ENCODE results near the gene SLIT2. TPM values are rescaled to one million over a fixed set of nuclear protein-coding genes. Genes with fewer than 3 reads are reported as not detected.

The SLIT2 gene
- total and polyA plus RNA-seq, 2 donors from 2014 or later, result 9.2 to 11.5 TPM

GRCh38 chr4:20297783-20298182 lies 46.1 kb downstream of the SLIT2 start:
- FAIRE-seq (no peak), DNase-seq (no peak)
- intact Hi-C loops (cut with DNase I), result no loop called here
- TF ChIP-seq CTCF (IDR thresholded peaks at IDR 0.05; ENCODE audit: borderline replicate concordance, extremely low read depth, insufficient read depth), result no peak
- no peak overlapping the region for H3K27ac ChIP-seq (ENCODE audit: low read depth in 2 of 2, low read length in 2 of 2)
- H3K9me3 ChIP-seq (ENCODE audit: control insufficient read depth in 2 of 3, insufficient read depth in 1 of 3, low read length in 3 of 3), result no peaks in the 10 kb centered on the region
- H3K9ac ChIP-seq (ENCODE audit: low read length in 3 of 3), result no peak overlapping the region
- no peak overlapping the region for H3K4me3 ChIP-seq (ENCODE audit: low read length in 3 of 3)
- H3K36me3 ChIP-seq (ENCODE audit: control insufficient read depth in 2 of 3, insufficient read depth in 3 of 3, low read length in 3 of 3), result no peaks in the 10 kb centered on the region
- no peaks in the 10 kb centered on the region for H3K4me1 ChIP-seq (ENCODE audit: control insufficient read depth in 2 of 3, insufficient read depth in 2 of 3, low read depth in 1 of 3, low read length in 3 of 3)
- no peaks in the 10 kb centered on the region for H3K27me3 ChIP-seq (ENCODE audit: control insufficient read depth, insufficient read depth, low read length)

- Histone ChIP-seq H3K4me3 (ENCODE audit: low read length in 3 of 3) (no peak overlapping the region), H3K27me3 (ENCODE audit: control insufficient read depth, insufficient read depth, low read length) (no peaks in the 10 kb centered on the region), H3K27ac (ENCODE audit: low read depth in 2 of 2, low read length in 2 of 2) (no peak overlapping the region), H3K9ac (ENCODE audit: low read length in 3 of 3) (no peak overlapping the region), H3K36me3 (ENCODE audit: control insufficient read depth in 2 of 3, insufficient read depth in 3 of 3, low read length in 3 of 3) (no peaks in the 10 kb centered on the region), H3K4me1 (ENCODE audit: control insufficient read depth in 2 of 3, insufficient read depth in 2 of 3, low read depth in 1 of 3, low read length in 3 of 3) (no peaks in the 10 kb centered on the region), H3K9me3 (ENCODE audit: control insufficient read depth in 2 of 3, insufficient read depth in 1 of 3, low read length in 3 of 3) (no peaks in the 10 kb centered on the region)
- no peak for DNase-seq
- intact Hi-C loops (cut with DNase I), result no loop called here
- FAIRE-seq, result no peak
- TF ChIP-seq CTCF (IDR thresholded peaks at IDR 0.05; ENCODE audit: borderline replicate concordance, extremely low read depth, insufficient read depth), result no peak
These were observed 46.8 kb downstream of the SLIT2 start for GRCh38 chr4:20298455-20298854.

- no peak overlapping the region for H3K4me3 ChIP-seq (ENCODE audit: low read length in 3 of 3)
- no peaks in the 10 kb centered on the region for H3K4me1 ChIP-seq (ENCODE audit: control insufficient read depth in 2 of 3, insufficient read depth in 2 of 3, low read depth in 1 of 3, low read length in 3 of 3)
- no peak overlapping the region for H3K27ac ChIP-seq (ENCODE audit: low read depth in 2 of 2, low read length in 2 of 2)
- no peaks in the 10 kb centered on the region for H3K36me3 ChIP-seq (ENCODE audit: control insufficient read depth in 2 of 3, insufficient read depth in 3 of 3, low read length in 3 of 3)
- intact Hi-C loops (cut with DNase I), result no loop called here
- FAIRE-seq (no peak), DNase-seq (no peak)
- no peaks in the 10 kb centered on the region for H3K27me3 ChIP-seq (ENCODE audit: control insufficient read depth, insufficient read depth, low read length)
- H3K9ac ChIP-seq (ENCODE audit: low read length in 3 of 3), result no peak overlapping the region
- TF ChIP-seq CTCF (IDR thresholded peaks at IDR 0.05; ENCODE audit: borderline replicate concordance, extremely low read depth, insufficient read depth), result no peak
- H3K9me3 ChIP-seq (ENCODE audit: control insufficient read depth in 2 of 3, insufficient read depth in 1 of 3, low read length in 3 of 3), result no peaks in the 10 kb centered on the region
These were observed 47.3 kb downstream of the SLIT2 start for GRCh38 chr4:20298986-20299385.

- peak; percentile 35 for TF ChIP-seq CTCF (IDR thresholded peaks at IDR 0.05; ENCODE audit: borderline replicate concordance, extremely low read depth, insufficient read depth)
- H3K27me3 ChIP-seq (ENCODE audit: control insufficient read depth, insufficient read depth, low read length), result no peaks in the 10 kb centered on the region
- intact Hi-C loops (cut with DNase I), result no loop called here
- H3K27ac ChIP-seq (ENCODE audit: low read depth in 2 of 2, low read length in 2 of 2), result no peak overlapping the region
- H3K9me3 ChIP-seq (ENCODE audit: control insufficient read depth in 2 of 3, insufficient read depth in 1 of 3, low read length in 3 of 3), result no peaks in the 10 kb centered on the region
- no peak overlapping the region for H3K9ac ChIP-seq (ENCODE audit: low read length in 3 of 3)
- FAIRE-seq (no peak), DNase-seq (peak in 1 of 5 donors; percentile 29)
- no peaks in the 10 kb centered on the region for H3K4me1 ChIP-seq (ENCODE audit: control insufficient read depth in 2 of 3, insufficient read depth in 2 of 3, low read depth in 1 of 3, low read length in 3 of 3)
- H3K36me3 ChIP-seq (ENCODE audit: control insufficient read depth in 2 of 3, insufficient read depth in 3 of 3, low read length in 3 of 3), result no peaks in the 10 kb centered on the region
- no peak overlapping the region for H3K4me3 ChIP-seq (ENCODE audit: low read length in 3 of 3)
These were observed 47.8 kb downstream of the SLIT2 start for GRCh38 chr4:20299515-20299914.
